Liver (tissue), 9 donors: ENCODE data around the gene AP1S1. TPM values are rescaled to one million over a fixed set of nuclear protein-coding genes. Genes with fewer than 3 reads are reported as not detected.

Experiments
- DNase-seq: peaks from one replicate; pipeline ENCODE4 v3.0.0-alpha.2; 2017; ENCODE audit warnings: low spot score
- H3K27ac ChIP-seq, 2 donors: one replicate each; pipeline ENCODE4 v1.7.0; 2013; ENCODE audit warnings: inconsistent platforms in 2 of 2, low read length in 2 of 2, control low read depth in 1 of 2, low read depth in 1 of 2, mild to moderate bottlenecking in 1 of 2
- H3K27me3 ChIP-seq, 4 donors: one replicate each; pipeline versions ENCODE4 v1.6.1 to v1.7.0; 2013; ENCODE audit warnings: low read length in 3 of 4, inconsistent platforms in 1 of 4, mild to moderate bottlenecking in 1 of 4, moderate library complexity in 1 of 4; ENCODE audit not compliant: control insufficient read depth in 4 of 4, insufficient read depth in 4 of 4
- H3K36me3 ChIP-seq, 4 donors: one replicate each; pipeline versions ENCODE4 v1.6.1 to v1.7.0; 2013; ENCODE audit warnings: low read length in 3 of 4, mild to moderate bottlenecking in 3 of 4, low read depth in 1 of 4, moderate library complexity in 1 of 4; ENCODE audit not compliant: control insufficient read depth in 4 of 4, insufficient read depth in 3 of 4
- H3K4me1 ChIP-seq, 4 donors: one replicate each; pipeline versions ENCODE4 v1.6.1 to v1.7.0; 2013; ENCODE audit warnings: low read length in 3 of 4, mild to moderate bottlenecking in 3 of 4, moderate library complexity in 1 of 4; ENCODE audit not compliant: control insufficient read depth in 4 of 4, insufficient read depth in 4 of 4
- H3K4me3 ChIP-seq, 3 donors: one replicate each; pipeline versions ENCODE4 v1.6.1 to v1.7.0; 2013; ENCODE audit warnings: low read length in 3 of 3, control low read depth in 1 of 3, low read depth in 1 of 3, mild to moderate bottlenecking in 1 of 3
- H3K9ac ChIP-seq, 2 donors: one replicate each; pipeline ENCODE4 v1.7.0; 2013; ENCODE audit warnings: low read length in 2 of 2, mild to moderate bottlenecking in 2 of 2, moderate library complexity in 2 of 2, control low read depth in 1 of 2, low read depth in 1 of 2
- H3K9me3 ChIP-seq, 4 donors: one replicate each; pipeline versions ENCODE4 v1.6.1 to v1.7.0; 2013; ENCODE audit warnings: low read length in 3 of 4; ENCODE audit not compliant: control insufficient read depth in 4 of 4
- ATF3 ChIP-seq: IDR thresholded peaks from 2 replicates; pipeline ENCODE4 v1.6.1; 2016; ENCODE audit warnings: antibody characterized with exemption
- CTCF ChIP-seq: fragments of 150-350 bp; IDR thresholded peaks from 2 replicates; pipeline ENCODE4 v1.5.1; 2017; ENCODE audit warnings: improper control_type of control experiment, low read depth, low read length; ENCODE audit not compliant: missing input control
- EGR1 ChIP-seq, 2 donors: IDR thresholded peaks; 2 replicates each; pipeline ENCODE4 v1.6.1; 2016 to 2018; ENCODE audit warnings: antibody characterized with exemption in 2 of 2, low read depth in 2 of 2
- FOXA2 ChIP-seq: IDR thresholded peaks from 2 replicates; pipeline ENCODE4 v1.6.1; 2016; ENCODE audit warnings: antibody characterized with exemption
- GABPA ChIP-seq, 2 donors: IDR thresholded peaks in 1 of 2; conservative IDR thresholded peaks in 1 of 2; 2 replicates each; pipeline ENCODE4 v1.6.1; 2016; ENCODE audit warnings: antibody characterized with exemption in 2 of 2, mild to moderate bottlenecking in 1 of 2, moderate library complexity in 1 of 2
- HNF4A ChIP-seq, 2 donors: conservative IDR thresholded peaks; 2 replicates each; pipeline ENCODE4 v1.6.1; 2016; ENCODE audit warnings: antibody characterized with exemption in 2 of 2, mild to moderate bottlenecking in 2 of 2
- HNF4G ChIP-seq: IDR thresholded peaks from 2 replicates; pipeline ENCODE4 v1.6.1; 2016; ENCODE audit warnings: antibody characterized with exemption
- JUND ChIP-seq, 2 donors: IDR thresholded peaks; 2 replicates each; pipeline ENCODE4 v1.6.1; 2016; ENCODE audit warnings: antibody characterized with exemption in 2 of 2
- MAX ChIP-seq: IDR thresholded peaks from 2 replicates; pipeline ENCODE4 v1.6.1; 2016; ENCODE audit warnings: antibody characterized with exemption
- NR2F2 ChIP-seq: IDR thresholded peaks from 2 replicates; pipeline ENCODE4 v1.6.1; 2016; ENCODE audit warnings: antibody characterized with exemption
- RAD21 ChIP-seq, 2 donors: IDR thresholded peaks; 2 replicates each; pipeline ENCODE4 v1.6.1; 2016; ENCODE audit warnings: antibody characterized with exemption in 2 of 2, mild to moderate bottlenecking in 2 of 2
- REST ChIP-seq: IDR thresholded peaks from 2 replicates; pipeline ENCODE4 v1.6.1; 2016; ENCODE audit warnings: antibody characterized with exemption, mild to moderate bottlenecking
- RXRA ChIP-seq, 2 donors: IDR thresholded peaks; 2 replicates each; pipeline ENCODE4 v1.6.1; 2017 to 2018; ENCODE audit warnings: antibody characterized with exemption in 2 of 2, mild to moderate bottlenecking in 1 of 2
- SP1 ChIP-seq: IDR thresholded peaks from 2 replicates; pipeline ENCODE4 v1.6.1; 2018; ENCODE audit warnings: antibody characterized with exemption, mild to moderate bottlenecking
- TAF1 ChIP-seq: conservative IDR thresholded peaks from 2 replicates; pipeline ENCODE4 v1.6.1; 2016; ENCODE audit warnings: antibody characterized with exemption, mild to moderate bottlenecking
- YY1 ChIP-seq: IDR thresholded peaks from 2 replicates; pipeline ENCODE4 v1.6.1; 2016; ENCODE audit warnings: antibody characterized with exemption, mild to moderate bottlenecking
- ZBTB33 ChIP-seq: IDR thresholded peaks from 2 replicates; pipeline ENCODE4 v1.6.1; 2016; ENCODE audit warnings: antibody characterized with exemption
- WGBS: extraction: QIAGEN DNeasy Blood & Tissue Kit; methylation state at CpG from one replicate; pipeline ENCODE4 v1.1.7; 2013; 5-methylcytosine and 5-hydroxymethylcytosine counted together
- polyA plus RNA-seq, 2 donors: library from polyadenylated mRNA; stranded (reverse) in 1 of 2; unstranded in 1 of 2; fragments of 200-250 nt in 1 of 2; fragments of >200 nt in 1 of 2; fragmentation: Nextera tagmentation in 1 of 2; extraction: Ambion mirVana in 1 of 2; gene quantifications; one replicate each; pipeline versions ENCODE4 v1.2.1 to v1.2.3, GENCODE V29; 2013 to 2015
- total RNA-seq, 2 donors: library from RNA; depleted of rRNA; stranded (reverse); fragments of >200 nt; gene quantifications; one replicate each; pipeline ENCODE4 v1.2.3, GENCODE V29; 2014
- donor health status: healthy.
- donor health status: healthy.
- donor health status: healthy.
- donor health status: healthy.
- donor health status: healthy.

AP1S1 gene
- total and polyA plus RNA-seq, 4 donors: 13.8 to 25.7 (median 22.0) TPM

GRCh38 chr7:101162551-101163278 is 8.4 kb downstream of the AP1S1 start:
- no peak overlapping the region for H3K9ac ChIP-seq
- 7% methylated on average over 74 of the region's 74 CpGs for WGBS
- peaks cover 4 to 13% (median 5%) of the 10 kb centered on the region in 4 donors for H3K36me3 ChIP-seq
- H3K27ac ChIP-seq: no peak overlapping the region
- peaks cover 0 to 7% (median 3%) of the 10 kb centered on the region in 4 donors for H3K27me3 ChIP-seq
- no peak for DNase-seq
- H3K9me3 ChIP-seq: no peaks in the 10 kb centered on the region
- TF ChIP-seq RAD21 (IDR thresholded peaks at IDR 0.05): no peak
- no peak for TF ChIP-seq YY1
- TF ChIP-seq HNF4G: no peak
- no peak for TF ChIP-seq ZBTB33
- no peak for TF ChIP-seq SP1
- TF ChIP-seq NR2F2: no peak
- TF ChIP-seq TAF1: no peak
- no peak for TF ChIP-seq EGR1 (IDR thresholded peaks at IDR 0.05; ENCODE audit: low read depth in 2 of 2)
- no peak for TF ChIP-seq REST
- no peak for TF ChIP-seq RXRA (IDR thresholded peaks at IDR 0.05)
- no peak for TF ChIP-seq ATF3
- no peak for TF ChIP-seq FOXA2
- TF ChIP-seq HNF4A (conservative IDR thresholded peaks at IDR 0.05): no peak
- no peak for TF ChIP-seq GABPA (IDR thresholded peaks at IDR 0.05 in 1 of 2, conservative IDR thresholded peaks at IDR 0.05 in 1 of 2)
- no peak for TF ChIP-seq MAX
- no peak for TF ChIP-seq JUND (IDR thresholded peaks at IDR 0.05)
- TF ChIP-seq CTCF: no peak
- H3K4me3 ChIP-seq: peak overlapping the region in 1 of 3 donors; percentile 12
- H3K4me1 ChIP-seq: peaks cover 0 to 26% (median 11%) of the 10 kb centered on the region in 4 donors
